ENCODE measurements around the gene SNX10. TPM values are rescaled to one million over a fixed set of nuclear protein-coding genes. Genes with fewer than 3 reads are reported as not detected.
A peak's percentile ranks its signal among the peaks of the same experiment; 100 is the strongest.

Gene SNX10
- total RNA-seq, 2 donors from 2014 or later = 1.3 to 6.7 TPM

DNA sequence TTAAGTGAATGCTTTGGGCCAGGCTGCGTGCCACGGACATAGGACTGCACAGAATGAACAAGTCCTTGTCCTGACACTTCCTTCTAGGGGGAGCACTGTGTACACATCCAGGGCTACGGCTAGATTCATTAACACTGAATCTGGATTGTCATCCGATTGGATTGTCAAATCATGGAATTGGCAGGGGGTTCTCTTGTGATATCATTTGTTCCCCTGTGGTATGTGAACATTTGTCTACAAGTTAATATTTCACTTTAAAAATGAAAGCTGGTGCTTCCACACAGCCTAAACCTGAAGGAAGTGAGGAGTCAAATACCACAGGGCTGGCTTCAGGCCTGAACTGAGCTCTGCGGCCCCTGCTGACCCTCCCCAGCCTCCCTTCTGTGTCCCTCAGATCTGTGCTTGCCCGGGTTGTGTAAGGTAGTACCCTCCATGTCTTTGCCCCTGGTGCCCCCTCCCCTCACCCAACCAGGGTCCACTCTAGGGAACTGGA lies 75.6 kb downstream of the SNX10 start:
- ATAC-seq (peak; percentile 76), DNase-seq (peak in 3 of 4 donors; percentile 24 to 61 (median 35))
- H3K4me1 ChIP-seq = peaks cover 47% of the 10 kb centered on the region
- intact Hi-C loops (cut with DNase I) = loop anchor here (5.0 to 10.0 kb wide), 2 partner anchors 272 to 475 kb away; no protein-coding TSS in a partner anchor
- no peaks in the 10 kb centered on the region for H3K9me3 ChIP-seq
- H3K36me3 ChIP-seq (replicated peaks in 1 of 2; ENCODE audit: insufficient read depth in 1 of 2, low read depth in 2 of 2) = no peaks in the 10 kb centered on the region
- WGBS, 2 donors = 62 to 63% methylated on average over 6 of the region's 6 CpGs
- H3K4me3 ChIP-seq = no peak overlapping the region
- peak in 1 of 3 donors; percentile 20 for TF ChIP-seq POLR2A (IDR thresholded peaks at IDR 0.05)
- TF ChIP-seq, protein P1, sequence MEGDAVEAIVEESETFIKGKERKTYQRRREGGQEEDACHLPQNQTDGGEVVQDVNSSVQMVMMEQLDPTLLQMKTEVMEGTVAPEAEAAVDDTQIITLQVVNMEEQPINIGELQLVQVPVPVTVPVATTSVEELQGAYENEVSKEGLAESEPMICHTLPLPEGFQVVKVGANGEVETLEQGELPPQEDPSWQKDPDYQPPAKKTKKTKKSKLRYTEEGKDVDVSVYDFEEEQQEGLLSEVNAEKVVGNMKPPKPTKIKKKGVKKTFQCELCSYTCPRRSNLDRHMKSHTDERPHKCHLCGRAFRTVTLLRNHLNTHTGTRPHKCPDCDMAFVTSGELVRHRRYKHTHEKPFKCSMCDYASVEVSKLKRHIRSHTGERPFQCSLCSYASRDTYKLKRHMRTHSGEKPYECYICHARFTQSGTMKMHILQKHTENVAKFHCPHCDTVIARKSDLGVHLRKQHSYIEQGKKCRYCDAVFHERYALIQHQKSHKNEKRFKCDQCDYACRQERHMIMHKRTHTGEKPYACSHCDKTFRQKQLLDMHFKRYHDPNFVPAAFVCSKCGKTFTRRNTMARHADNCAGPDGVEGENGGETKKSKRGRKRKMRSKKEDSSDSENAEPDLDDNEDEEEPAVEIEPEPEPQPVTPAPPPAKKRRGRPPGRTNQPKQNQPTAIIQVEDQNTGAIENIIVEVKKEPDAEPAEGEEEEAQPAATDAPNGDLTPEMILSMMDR (IDR thresholded peaks at IDR 0.05) = no peak
- H3K27ac ChIP-seq = peak overlapping the region; percentile 60 to 82 (median 68)
- H3K27me3 ChIP-seq = no peaks in the 10 kb centered on the region

DNA sequence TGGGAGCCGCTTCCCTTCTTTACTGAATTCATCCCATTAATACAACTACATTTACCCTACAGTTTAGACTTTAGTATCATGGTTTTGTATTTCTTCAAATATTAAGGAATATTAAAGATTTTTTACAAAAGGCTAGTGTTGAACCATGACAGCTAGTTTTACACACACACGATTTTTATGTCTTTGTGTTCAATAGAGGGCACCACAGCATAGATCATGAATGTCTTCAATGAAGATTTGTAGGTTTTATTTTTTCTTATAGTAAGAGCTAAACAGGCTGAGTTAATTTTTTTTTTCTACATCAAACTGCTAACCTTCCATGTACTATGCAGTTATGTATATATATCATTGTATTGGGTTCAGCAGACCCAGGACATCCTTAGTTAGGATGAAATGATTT lies 76.9 kb downstream of the SNX10 start:
- H3K4me1 ChIP-seq = peaks cover 41% of the 10 kb centered on the region
- DNase-seq (no peak), ATAC-seq (no peak)
- 68 to 75% methylated on average over 2 of the region's 2 CpGs for WGBS, 2 donors
- intact Hi-C loops (cut with DNase I) = loop anchor here (5.0 to 10.0 kb wide), 2 partner anchors 274 to 476 kb away; no protein-coding TSS in a partner anchor
- H3K27me3 ChIP-seq = no peaks in the 10 kb centered on the region
- no peaks in the 10 kb centered on the region for H3K9me3 ChIP-seq
- TF ChIP-seq, protein P1 (IDR thresholded peaks at IDR 0.05) = no peak
- TF ChIP-seq POLR2A (IDR thresholded peaks at IDR 0.05) = no peak
- no peaks in the 10 kb centered on the region for H3K36me3 ChIP-seq (replicated peaks in 1 of 2; ENCODE audit: insufficient read depth in 1 of 2, low read depth in 2 of 2)
- peak overlapping the region in 1 of 4 donors; percentile 82 for H3K27ac ChIP-seq
- H3K4me3 ChIP-seq = no peak overlapping the region

DNA sequence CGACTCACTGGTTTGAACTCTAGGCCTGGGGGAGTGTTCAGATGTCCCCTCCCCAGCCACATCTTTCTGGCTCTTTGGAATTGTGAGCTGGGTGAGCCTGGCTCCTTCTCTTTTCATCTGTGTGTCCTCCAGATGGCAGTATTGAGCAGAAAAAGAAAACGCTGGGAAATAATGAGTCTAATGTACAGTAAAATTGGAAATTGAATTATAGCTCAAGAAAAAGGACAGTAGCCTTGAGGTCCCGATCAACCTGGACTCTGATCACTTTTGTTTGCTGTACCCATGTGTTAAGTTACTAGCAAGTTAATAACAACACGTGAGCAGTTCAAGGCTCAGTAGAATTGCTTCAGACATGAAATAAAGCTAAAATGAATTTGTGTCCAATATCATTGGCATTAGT lies 77.9 kb downstream of the SNX10 start:
- H3K9me3 ChIP-seq = no peaks in the 10 kb centered on the region
- H3K27ac ChIP-seq = peak overlapping the region in 1 of 4 donors; percentile 82
- no peaks in the 10 kb centered on the region for H3K27me3 ChIP-seq
- TF ChIP-seq POLR2A (IDR thresholded peaks at IDR 0.05) = no peak
- TF ChIP-seq, protein P1 (IDR thresholded peaks at IDR 0.05) = peak; percentile 58 to 82 (median 73)
- H3K36me3 ChIP-seq (replicated peaks in 1 of 2; ENCODE audit: insufficient read depth in 1 of 2, low read depth in 2 of 2) = no peaks in the 10 kb centered on the region
- peak; percentile 38 for ATAC-seq
- intact Hi-C loops (cut with DNase I) = loop anchor here (5.0 to 10.0 kb wide), 2 partner anchors 275 to 477 kb away; no protein-coding TSS in a partner anchor
- 1 to 2% methylated on average over 4 of the region's 4 CpGs for WGBS, 2 donors
- H3K4me1 ChIP-seq = peaks cover 31% of the 10 kb centered on the region
- DNase-seq = peak; percentile 34 to 48 (median 38)
- H3K4me3 ChIP-seq = no peak overlapping the region

DNA sequence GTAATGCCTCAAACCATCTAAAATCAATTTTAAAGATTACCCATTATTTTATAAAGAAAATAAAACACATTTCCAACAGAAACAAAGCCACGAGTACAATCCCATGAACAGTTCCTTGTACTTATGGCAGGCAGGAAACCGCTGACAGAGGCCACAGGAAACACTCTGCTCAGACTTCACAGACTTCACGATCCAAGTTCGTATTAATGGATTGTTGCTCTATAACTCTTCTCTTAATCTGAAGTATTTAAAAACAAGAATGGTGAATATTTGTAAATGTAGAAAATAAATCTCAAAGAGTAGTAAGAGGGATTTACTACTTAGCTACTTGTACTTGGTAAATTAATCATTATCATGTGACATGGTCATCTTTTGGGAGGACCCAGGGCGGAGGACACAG lies 78.3 kb downstream of the SNX10 start:
- intact Hi-C loops (cut with DNase I) = loop anchor here (5.0 kb wide), 1 partner anchor 297 kb away; no protein-coding TSS in a partner anchor
- H3K27ac ChIP-seq = peak overlapping the region in 1 of 4 donors; percentile 24
- H3K36me3 ChIP-seq (replicated peaks in 1 of 2; ENCODE audit: insufficient read depth in 1 of 2, low read depth in 2 of 2) = no peaks in the 10 kb centered on the region
- DNase-seq (no peak), ATAC-seq (no peak)
- no peaks in the 10 kb centered on the region for H3K9me3 ChIP-seq
- H3K27me3 ChIP-seq = no peaks in the 10 kb centered on the region
- no peak overlapping the region for H3K4me3 ChIP-seq
- peaks cover 26% of the 10 kb centered on the region for H3K4me1 ChIP-seq
- 53 to 57% methylated on average over 5 of the region's 5 CpGs for WGBS, 2 donors
- TF ChIP-seq, protein P1 (IDR thresholded peaks at IDR 0.05) = no peak
- TF ChIP-seq POLR2A (IDR thresholded peaks at IDR 0.05) = no peak

DNA sequence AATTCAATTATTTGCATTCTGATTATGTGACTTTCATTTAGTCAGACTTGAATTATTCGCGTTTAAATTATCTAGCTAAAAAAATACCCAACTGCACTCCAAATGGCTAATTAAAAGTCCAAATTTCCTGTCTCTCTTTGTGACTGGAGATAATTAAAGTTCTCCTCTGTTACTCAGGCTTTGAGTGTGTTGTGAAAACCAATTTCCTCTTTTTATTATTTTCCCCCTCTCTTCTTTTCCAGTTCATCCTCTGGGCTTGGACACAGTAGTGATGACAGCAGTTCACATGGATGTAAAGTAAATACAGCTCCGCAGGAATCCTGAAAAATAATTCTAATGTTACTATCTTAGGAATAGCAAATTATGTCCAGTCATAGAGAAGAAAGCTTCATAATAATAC lies 80.6 kb downstream of the SNX10 start:
- 70 to 79% methylated on average over 3 of the region's 3 CpGs for WGBS, 2 donors
- DNase-seq (no peak), ATAC-seq (no peak)
- no peaks in the 10 kb centered on the region for H3K36me3 ChIP-seq (replicated peaks in 1 of 2; ENCODE audit: insufficient read depth in 1 of 2, low read depth in 2 of 2)
- H3K4me1 ChIP-seq = peaks cover 13% of the 10 kb centered on the region
- no peak overlapping the region for H3K27ac ChIP-seq
- H3K27me3 ChIP-seq = no peaks in the 10 kb centered on the region
- intact Hi-C loops (cut with DNase I) = loop anchor here (5.0 kb wide), 1 partner anchor 295 kb away; no protein-coding TSS in a partner anchor
- TF ChIP-seq POLR2A (IDR thresholded peaks at IDR 0.05) = no peak
- TF ChIP-seq, protein P1 (IDR thresholded peaks at IDR 0.05) = no peak
- H3K9me3 ChIP-seq = no peaks in the 10 kb centered on the region
- H3K4me3 ChIP-seq = no peak overlapping the region

Measured in body of pancreas (tissue), 4 donors.